HepG2 (cell line): ENCODE results near the gene PARD3. TPM values are rescaled to one million over a fixed set of nuclear protein-coding genes. Genes with fewer than 3 reads are reported as not detected.

ENCODE experiments used
- ATF2 ChIP-seq: sonication (generic); formaldehyde crosslinking; IDR thresholded peaks from 2 replicates; pipeline ENCODE4 v1.4.0; 2020; ENCODE audit warnings: missing genetic modification reagents
- ATF4 ChIP-seq, 2 experiments: fragments of 450-650 bp in 1 of 2; sonication (generic) in 1 of 2; formaldehyde crosslinking; IDR thresholded peaks; 2 replicates each; pipeline versions ENCODE4 v1.5.0 to v1.8.0; 2020 to 2022; ENCODE audit warnings: mild to moderate bottlenecking in 1 of 2, missing genetic modification reagents in 1 of 2
- CHD4 ChIP-seq: fragments of 200-600 bp; sonication (generic); IDR thresholded peaks from 2 replicates; pipeline ENCODE4 v1.7.0; 2017; ENCODE audit warnings: mild to moderate bottlenecking, low read length, borderline replicate concordance
- FOXA1 ChIP-seq, 2 experiments: fragments of 450-650 bp in 1 of 2; sonication (generic) in 1 of 2; formaldehyde crosslinking in 1 of 2; IDR thresholded peaks; 2 replicates each; pipeline versions ENCODE4 v1.4.0 to v1.6.1; 2016 to 2020; ENCODE audit warnings: missing genetic modification reagents in 1 of 2
- JARID2 ChIP-seq: sonication (generic); formaldehyde crosslinking; IDR thresholded peaks from 2 replicates; pipeline ENCODE4 v1.8.1; 2023; ENCODE audit warnings: missing genetic modification reagents, inconsistent platforms; ENCODE audit not compliant: insufficient replicate concordance
- KDM6A ChIP-seq: IDR thresholded peaks from 2 replicates; pipeline ENCODE4 v1.6.1; 2016; ENCODE audit warnings: low read depth
- KLF11 ChIP-seq: IDR thresholded peaks from 2 replicates; pipeline ENCODE4 v1.6.1; 2016; ENCODE audit warnings: missing compliant biosample characterization
- MAFK ChIP-seq, 2 experiments: IDR thresholded peaks in 1 of 2; conservative IDR thresholded peaks in 1 of 2; 2 replicates each; pipeline ENCODE4 v1.6.1; 2011; ENCODE audit warnings: improper control_type of control experiment in 2 of 2, low read length in 2 of 2
- MYC ChIP-seq: sonication (generic); formaldehyde crosslinking; IDR thresholded peaks from 2 replicates; pipeline ENCODE4 v1.9.0; 2021; ENCODE audit warnings: missing genetic modification reagents, borderline replicate concordance
- PHF8 ChIP-seq: sonication (generic); formaldehyde crosslinking; IDR thresholded peaks from 2 replicates; pipeline ENCODE4 v1.5.0; 2020; ENCODE audit warnings: missing genetic modification reagents
- RNF2 ChIP-seq: fragments of 450-650 bp; conservative IDR thresholded peaks from 2 replicates; pipeline ENCODE4 v1.6.1; 2016; ENCODE audit warnings: low read depth
- SALL2 ChIP-seq: sonication (generic); formaldehyde crosslinking; IDR thresholded peaks from 2 replicates; pipeline ENCODE4 v1.8.1; 2023; ENCODE audit warnings: mild to moderate bottlenecking, missing genetic modification reagents, inconsistent platforms
- SMAD9 ChIP-seq: sonication (generic); formaldehyde crosslinking; IDR thresholded peaks from 2 replicates; pipeline ENCODE4 v1.5.1; 2020; ENCODE audit warnings: mild to moderate bottlenecking, missing genetic modification reagents
- SP2 ChIP-seq: sonication (generic); formaldehyde crosslinking; IDR thresholded peaks from 2 replicates; pipeline ENCODE4 v1.5.1; 2020; ENCODE audit warnings: mild to moderate bottlenecking, missing genetic modification reagents
- ZBTB43 ChIP-seq: sonication (generic); formaldehyde crosslinking; conservative IDR thresholded peaks from 2 replicates; pipeline ENCODE4 v1.4.0; 2020; ENCODE audit warnings: missing genetic modification reagents
- ZFP41 ChIP-seq: sonication (generic); formaldehyde crosslinking; IDR thresholded peaks from 2 replicates; pipeline ENCODE4 v1.4.0; 2020; ENCODE audit warnings: mild to moderate bottlenecking, missing genetic modification reagents, borderline replicate concordance
- ZNF225 ChIP-seq: sonication (generic); formaldehyde crosslinking; IDR thresholded peaks from 2 replicates; pipeline ENCODE4 v1.4.0; 2020; ENCODE audit warnings: mild to moderate bottlenecking, missing genetic modification reagents
- ZNF562 ChIP-seq: sonication (generic); formaldehyde crosslinking; IDR thresholded peaks from 2 replicates; pipeline ENCODE4 v1.8.0; 2022; ENCODE audit warnings: missing genetic modification reagents, borderline replicate concordance
- ZNF614 ChIP-seq: IDR thresholded peaks from 2 replicates; pipeline ENCODE4 v1.6.1; 2018; ENCODE audit warnings: missing biosample characterization, missing genetic modification reagents, inconsistent platforms, borderline replicate concordance
- polyA plus RNA-seq, 8 experiments: library from polyadenylated mRNA; depleted of rRNA in 3 of 8; stranded (reverse) in 7 of 8; unstranded in 1 of 8; fragments of >200 nt; fragmentation: Illumina TruSeq in 4 of 8; extraction: Trizol in 4 of 8; gene quantifications; 2 replicates each; pipeline versions ENCODE4 v1.2.1 to v1.2.3, GENCODE V29; 2011 to 2016; ENCODE audit warnings: low read depth in 4 of 8, missing spikeins in 1 of 8, mixed read lengths in 1 of 8; ENCODE audit not compliant: insufficient read depth in 1 of 8
- total RNA-seq, 5 experiments: library from RNA; depleted of rRNA; stranded (reverse); fragments of >200 nt; fragmentation: Illumina TruSeq; extraction: Trizol; gene quantifications; 2 replicates each; pipeline ENCODE4 v1.2.3, GENCODE V29; 2016; ENCODE audit warnings: low read depth in 1 of 5
- TF ChIP-seq, protein P1 (sequence below): sonication (generic); formaldehyde crosslinking; IDR thresholded peaks from 2 replicates; pipeline ENCODE4 v1.9.0; 2021; ENCODE audit warnings: missing genetic modification reagents, borderline replicate concordance
- TF ChIP-seq, protein P2 (sequence below): sonication (generic); formaldehyde crosslinking; IDR thresholded peaks from 2 replicates; pipeline ENCODE4 v1.5.1; 2020; ENCODE audit warnings: mild to moderate bottlenecking, missing genetic modification reagents

The PARD3 gene
- total and polyA plus RNA-seq, 2 of the 13 experiments (the other 11 are each of a cell fraction or from before 2014, with no cell fraction given), result 40.9 to 60.0 TPM

- peak; percentile 80; the same call in 1 of the 2 replicates for TF ChIP-seq ATF2
- TF ChIP-seq, protein P1, sequence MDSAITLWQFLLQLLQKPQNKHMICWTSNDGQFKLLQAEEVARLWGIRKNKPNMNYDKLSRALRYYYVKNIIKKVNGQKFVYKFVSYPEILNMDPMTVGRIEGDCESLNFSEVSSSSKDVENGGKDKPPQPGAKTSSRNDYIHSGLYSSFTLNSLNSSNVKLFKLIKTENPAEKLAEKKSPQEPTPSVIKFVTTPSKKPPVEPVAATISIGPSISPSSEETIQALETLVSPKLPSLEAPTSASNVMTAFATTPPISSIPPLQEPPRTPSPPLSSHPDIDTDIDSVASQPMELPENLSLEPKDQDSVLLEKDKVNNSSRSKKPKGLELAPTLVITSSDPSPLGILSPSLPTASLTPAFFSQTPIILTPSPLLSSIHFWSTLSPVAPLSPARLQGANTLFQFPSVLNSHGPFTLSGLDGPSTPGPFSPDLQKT (CRISPR knock-in tag), result no peak
- TF ChIP-seq PHF8 (CRISPR knock-in tag), result peak; percentile 22; the same call in 1 of the 2 replicates
- 0 out of 2 replicates have a peak, but pooled peaks have one; percentile 34 for TF ChIP-seq ZBTB43 (CRISPR knock-in tag)
- no peak for TF ChIP-seq ZNF562
- peak; percentile 71 for TF ChIP-seq CHD4
- no peak for TF ChIP-seq RNF2
- no peak for TF ChIP-seq JARID2 (CRISPR knock-in tag)
- no peak; the same call in 1 of the 2 replicates for TF ChIP-seq MYC (CRISPR knock-in tag)
- TF ChIP-seq SALL2 (CRISPR knock-in tag), result 0 out of 2 replicates have a peak, but pooled peaks have one; percentile 40
- peak; percentile 58; the same call in 1 of the 2 replicates for TF ChIP-seq ZNF614 (CRISPR knock-in tag)
- TF ChIP-seq ZNF225 (CRISPR knock-in tag), result no peak
- 0 out of 4 replicates have a peak, but pooled peaks of 1 of the 2 experiments have one; percentile 58 for TF ChIP-seq ATF4 (CRISPR knock-in tag; IDR thresholded peaks at IDR 0.05)
- TF ChIP-seq FOXA1 (IDR thresholded peaks at IDR 0.05), result peak; percentile 40; the same call in 1 of the 2 replicates
- peak; percentile 55 for TF ChIP-seq FOXA1 (CRISPR knock-in tag; IDR thresholded peaks at IDR 0.05)
- TF ChIP-seq SP2, result no peak
- TF ChIP-seq, protein P2, sequence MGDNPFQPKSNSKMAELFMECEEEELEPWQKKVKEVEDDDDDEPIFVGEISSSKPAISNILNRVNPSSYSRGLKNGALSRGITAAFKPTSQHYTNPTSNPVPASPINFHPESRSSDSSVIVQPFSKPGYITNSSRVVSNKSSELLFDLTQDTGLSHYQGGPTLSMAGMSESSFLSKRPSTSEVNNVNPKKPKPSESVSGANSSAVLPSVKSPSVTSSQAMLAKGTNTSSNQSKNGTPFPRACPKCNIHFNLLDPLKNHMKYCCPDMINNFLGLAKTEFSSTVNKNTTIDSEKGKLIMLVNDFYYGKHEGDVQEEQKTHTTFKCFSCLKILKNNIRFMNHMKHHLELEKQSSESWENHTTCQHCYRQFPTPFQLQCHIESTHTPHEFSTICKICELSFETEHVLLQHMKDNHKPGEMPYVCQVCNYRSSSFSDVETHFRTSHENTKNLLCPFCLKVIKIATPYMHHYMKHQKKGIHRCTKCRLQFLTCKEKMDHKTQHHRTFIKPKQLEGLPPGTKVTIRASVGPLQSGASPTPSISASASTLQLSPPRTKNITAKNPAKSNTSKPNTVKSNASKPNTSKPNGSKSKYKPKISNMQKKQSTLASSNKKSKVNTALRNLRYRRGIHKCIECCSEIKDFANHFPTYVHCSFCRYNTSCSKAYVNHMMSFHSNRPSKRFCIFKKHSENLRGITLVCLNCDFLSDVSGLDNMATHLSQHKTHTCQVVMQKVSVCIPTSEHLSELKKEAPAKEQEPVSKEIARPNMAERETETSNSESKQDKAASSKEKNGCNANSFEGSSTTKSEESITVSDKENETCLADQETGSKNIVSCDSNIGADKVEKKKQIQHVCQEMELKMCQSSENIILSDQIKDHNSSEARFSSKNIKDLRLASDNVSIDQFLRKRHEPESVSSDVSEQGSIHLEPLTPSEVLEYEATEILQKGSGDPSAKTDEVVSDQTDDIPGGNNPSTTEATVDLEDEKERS, result no peak
- no peak for TF ChIP-seq KLF11 (CRISPR knock-in tag)
- TF ChIP-seq MAFK (conservative IDR thresholded peaks at IDR 0.05 in 1 of 2, IDR thresholded peaks at IDR 0.05 in 1 of 2; ENCODE audit: low read length in 2 of 2), result no peak
- no peak for TF ChIP-seq SMAD9 (CRISPR knock-in tag)
- TF ChIP-seq KDM6A, result peak; percentile 73
- TF ChIP-seq ZFP41 (CRISPR knock-in tag), result no peak
Observed at GRCh38 chr10:34213193-34213804, 601.8 kb downstream of the PARD3 start (continued).
